RWPE1 (cell line): ENCODE data around the gene TKTL1.
"Not testable (repeated sequence)": the region's sequence is repeated elsewhere in the genome, so short reads cannot be mapped to it uniquely, and the experiment has no call there.

ENCODE experiments used
- CTCF ChIA-PET: fragments of 350-600 bp; sonication (Branson Sonifier 250); formaldehyde crosslinking; extraction: SDS; loops from one replicate; lab custom pipeline; 2021; lab: Yijun Ruan, JAX
- POLR2A ChIA-PET: fragments of 400-600 bp; formaldehyde crosslinking; extraction: SDS; loops from one replicate; lab custom pipeline; 2020; ENCODE audit warnings: antibody characterized with exemption; ENCODE audit not compliant: low non-redundant PET; lab: Yijun Ruan, JAX
- DNase-seq: peaks from one replicate; pipeline ENCODE4 v3.0.0; 2012; ENCODE audit warnings: low spot score
- H3K27ac ChIP-seq: fragments of 450-650 bp; 2 replicates; pipeline ENCODE4 v1.5.1; 2017
- CTCF ChIP-seq: fragments of 450-650 bp; conservative IDR thresholded peaks from 2 replicates; pipeline ENCODE4 v1.5.1; 2017; ENCODE audit warnings: low read depth, mild to moderate bottlenecking

Gene TKTL1

GRCh38 chrX:154295664-154296310, at the start of gene TKTL1:
TKTL1 (plus strand) TSS chrX:154295795; CDS start chrX:154295860, 65 bp downstream.
- no peak for DNase-seq
- no peak for TF ChIP-seq CTCF
- H3K27ac ChIP-seq, result no peak within 1 kb of the TSS
- CTCF ChIA-PET, result no interaction called here
- POLR2A ChIA-PET, result no interaction called here

- POLR2A ChIA-PET, H3K27ac ChIP-seq, DNase-seq, CTCF ChIA-PET: not testable (repeated sequence)
Measured at GRCh38 chrX:154247377-154248045, 48.1 kb upstream of the TKTL1 start.

DNA sequence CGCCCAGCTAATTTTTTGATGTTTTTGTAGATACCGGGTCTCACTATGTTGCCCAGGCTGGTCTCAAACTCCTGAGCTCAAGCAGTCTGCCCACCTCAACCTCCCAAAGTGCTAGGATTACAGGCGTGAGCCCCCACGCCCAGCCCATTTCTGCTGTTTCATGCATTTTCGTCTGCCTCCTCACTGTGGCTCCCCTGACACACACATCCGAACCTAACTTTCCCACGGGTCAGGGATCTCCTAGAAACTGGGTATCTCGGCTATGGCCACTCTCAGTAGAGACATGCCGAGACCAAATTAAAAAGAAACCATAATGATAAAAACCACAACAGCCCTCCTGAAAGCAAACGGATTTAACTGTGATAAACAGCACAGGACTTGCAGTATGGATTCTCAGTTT, 47.5 kb upstream of the TKTL1 start:
- H3K27ac ChIP-seq, DNase-seq, POLR2A ChIA-PET, CTCF ChIA-PET: not testable (repeated sequence)

DNA sequence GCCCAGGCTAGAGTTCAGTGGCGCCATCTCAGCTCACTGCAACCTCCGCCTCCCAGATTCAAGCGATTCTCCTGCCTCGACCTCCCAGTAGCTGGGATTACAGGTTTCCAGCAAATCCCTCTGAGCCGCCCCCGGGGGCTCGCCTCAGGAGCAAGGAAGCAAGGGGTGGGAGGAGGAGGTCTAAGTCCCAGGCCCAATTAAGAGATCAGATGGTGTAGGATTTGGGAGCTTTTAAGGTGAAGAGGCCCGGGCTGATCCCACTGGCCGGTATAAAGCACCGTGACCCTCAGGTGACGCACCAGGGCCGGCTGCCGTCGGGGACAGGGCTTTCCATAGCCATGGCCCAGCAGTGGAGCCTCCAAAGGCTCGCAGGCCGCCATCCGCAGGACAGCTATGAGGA, 38.3 kb upstream of the TKTL1 start, which contains the start of gene OPN1MW3:
TSS of gene OPN1MW3 (plus strand) at position 301 of the 400 bp plus-strand sequence. CDS start at position 339, 38 bp downstream.
- DNase-seq, CTCF ChIA-PET, POLR2A ChIA-PET, H3K27ac ChIP-seq: not testable (repeated sequence)

DNA sequence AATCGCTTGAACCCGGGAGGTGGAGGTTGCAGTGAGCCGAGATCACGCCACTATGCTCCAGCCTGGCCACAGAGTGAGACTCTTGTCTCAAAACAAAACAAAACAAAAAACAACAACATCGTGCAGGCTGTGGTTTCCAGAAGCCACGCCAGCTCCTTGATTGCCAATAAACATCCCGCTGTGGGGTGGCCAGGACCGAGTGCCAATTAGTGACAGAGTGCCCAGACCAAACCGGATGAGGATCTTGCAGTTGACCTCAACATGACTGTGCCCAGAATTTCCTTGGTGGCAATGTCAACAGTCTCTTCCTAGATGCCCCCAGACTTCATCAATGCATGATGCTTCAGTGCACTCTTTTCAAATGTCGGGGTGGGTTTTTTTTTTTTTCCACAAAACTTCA, 36.9 kb upstream of the TKTL1 start:
- POLR2A ChIA-PET, CTCF ChIA-PET, DNase-seq, H3K27ac ChIP-seq: not testable (repeated sequence)

GRCh38 chrX:154263072-154263471, 32.5 kb upstream of the TKTL1 start:
- POLR2A ChIA-PET, CTCF ChIA-PET, H3K27ac ChIP-seq, DNase-seq: not testable (repeated sequence)

- H3K27ac ChIP-seq, CTCF ChIA-PET, DNase-seq, POLR2A ChIA-PET: not testable (repeated sequence)
Measured at GRCh38 chrX:154269245-154269644, 26.4 kb upstream of the TKTL1 start.

- POLR2A ChIA-PET, DNase-seq: not testable (repeated sequence)
Measured at GRCh38 chrX:154284489-154285338, 10.9 kb upstream of the TKTL1 start.

DNA sequence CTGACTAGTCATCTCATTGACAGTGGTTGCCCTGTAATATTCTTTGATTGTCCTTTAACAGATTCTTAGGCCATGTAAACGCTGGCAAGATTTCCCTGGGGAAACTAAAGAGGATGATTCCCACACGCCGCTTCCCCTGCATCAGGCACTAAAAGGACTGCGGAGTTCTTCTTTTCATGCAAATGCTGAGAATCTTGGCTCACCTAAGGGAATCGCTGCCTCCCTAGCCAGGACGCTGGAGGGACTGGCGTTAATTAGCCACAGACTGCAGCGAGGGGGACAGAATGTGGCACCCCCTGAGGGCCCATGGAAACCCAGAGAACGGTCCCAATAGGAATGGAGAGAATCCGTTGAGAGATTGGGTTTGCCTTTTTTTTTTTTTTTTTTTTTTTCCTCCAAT, 9.2 kb upstream of the TKTL1 start:
- DNase-seq, POLR2A ChIA-PET, CTCF ChIA-PET, H3K27ac ChIP-seq: not testable (repeated sequence)

More at GRCh38 chrX:154284489-154285338, 10.9 kb upstream of the TKTL1 start:
- CTCF ChIA-PET, H3K27ac ChIP-seq: not testable (repeated sequence)

GRCh38 chrX:154294791-154295574, 612 bp upstream of the TKTL1 start, which contains the start of gene TEX28:
TEX28 (minus strand) TSS chrX:154295124; CDS start chrX:154292117, 3,007 bp downstream.
- DNase-seq, result no peak
- H3K27ac ChIP-seq, result no peak within 1 kb of the TSS
- no peak for TF ChIP-seq CTCF
- POLR2A ChIA-PET, result no interaction called here
- CTCF ChIA-PET, result interaction anchor here (0.7 kb wide), 1 partner anchor 13 kb away, joined by 3 read pairs; no protein-coding TSS in a partner anchor
